ENCODE results near the gene CDC20B. TPM values are rescaled to one million over a fixed set of nuclear protein-coding genes. Genes with fewer than 3 reads are reported as not detected.

CDC20B gene
- total and polyA plus RNA-seq, 2 experiments from 2014 or later = not detected

- no peaks in the 10 kb centered on the region for H3K36me3 Mint-ChIP-seq (ENCODE audit: low read depth)
- no peaks in the 10 kb centered on the region for H4K20me1 ChIP-seq (replicated peaks; ENCODE audit: insufficient read depth)
- H3K36me3 ChIP-seq (ENCODE audit: insufficient read depth) = no peaks in the 10 kb centered on the region
- no peak overlapping the region for H3K4me2 ChIP-seq
- no peaks in the 10 kb centered on the region for H3F3A ChIP-seq (replicated peaks; ENCODE audit: low read depth)
- no peak overlapping the region for H3K27ac Mint-ChIP-seq
- H3K4me3 Mint-ChIP-seq = no peak overlapping the region
- H3K27me3 Mint-ChIP-seq (ENCODE audit: insufficient read depth, low read depth, poor library complexity) = no peaks in the 10 kb centered on the region
- H3K4me1 Mint-ChIP-seq = no peaks in the 10 kb centered on the region
- no peak overlapping the region for H3K27ac ChIP-seq (ENCODE audit: low read depth)
- H3K79me2 ChIP-seq (replicated peaks; ENCODE audit: insufficient read depth) = no peaks in the 10 kb centered on the region
- no peaks in the 10 kb centered on the region for H3K4me1 ChIP-seq (ENCODE audit: insufficient read depth)
- H3K9me3 Mint-ChIP-seq = no peaks in the 10 kb centered on the region
- H3K9me2 ChIP-seq (ENCODE audit: insufficient read depth) = no peaks in the 10 kb centered on the region
- H3K4me3 ChIP-seq = no peak overlapping the region
- ATAC-seq (no peak), DNase-seq (ENCODE audit: low spot score) (no peak)
- TF ChIP-seq EZH2 (IDR thresholded peaks at IDR 0.05; ENCODE audit: low read depth, unreplicated experiment) = no peak
- no peak for TF ChIP-seq ZNF114 (CRISPR knock-in tag; IDR thresholded peaks at IDR 0.05)
- no peak for TF ChIP-seq EZH2phosphoT487 (IDR thresholded peaks at IDR 0.05; ENCODE audit: unreplicated experiment)
- TF ChIP-seq CREB1 (CRISPR knock-in tag; IDR thresholded peaks at IDR 0.05; ENCODE audit: low read depth) = no peak
- no peak for TF ChIP-seq ZNF331 (CRISPR knock-in tag; IDR thresholded peaks at IDR 0.05; ENCODE audit: low read depth)
- TF ChIP-seq JUNB (IDR thresholded peaks at IDR 0.05; ENCODE audit: unreplicated experiment) = no peak
- no peak for TF ChIP-seq POLR2AphosphoS5 (IDR thresholded peaks at IDR 0.05; ENCODE audit: low read depth)
- TF ChIP-seq ETS1 (IDR thresholded peaks at IDR 0.05) = no peak
- no peak for TF ChIP-seq CTCF (conservative IDR thresholded peaks at IDR 0.05; ENCODE audit: low read depth in 2 of 2)
- TF ChIP-seq NANOG (IDR thresholded peaks at IDR 0.05; ENCODE audit: borderline replicate concordance) = no peak
- no peak for TF ChIP-seq STAT1 (IDR thresholded peaks at IDR 0.05; ENCODE audit: unreplicated experiment)
- TF ChIP-seq ZNF462 (CRISPR knock-in tag; IDR thresholded peaks at IDR 0.05) = no peak
- no peak for TF ChIP-seq REST (IDR thresholded peaks at IDR 0.05; ENCODE audit: unreplicated experiment)
- H2AFZ ChIP-seq = no peak overlapping the region
- H3K27me3 ChIP-seq (ENCODE audit: insufficient read depth) = no peaks in the 10 kb centered on the region
These were observed 31.9 kb downstream of the CDC20B start for GRCh38 chr5:55140908-55141665.
